Measurements from ENCODE around the gene STX4.

The STX4 gene

GRCh38 chr16:31002250-31002700 is 31.1 kb upstream of the STX4 start:
- peaks cover 20% of the 10 kb centered on the region for H3K27me3 ChIP-seq (ENCODE audit: insufficient read depth, low read length)
- no peak overlapping the region for H3K4me3 ChIP-seq (ENCODE audit: low read length)
- H3K36me3 ChIP-seq (ENCODE audit: insufficient read depth, low read depth, low read length), result no peaks in the 10 kb centered on the region
- no peak overlapping the region for H3K27ac ChIP-seq (ENCODE audit: low read length)
- H3K4me1 ChIP-seq (ENCODE audit: insufficient read depth, low read length), result peaks cover 5% of the 10 kb centered on the region; the same call in 1 of the 2 replicates
- no peaks in the 10 kb centered on the region for H3K9me3 ChIP-seq (ENCODE audit: insufficient read depth, low read depth, low read length)
- H3K9ac ChIP-seq (ENCODE audit: low read depth, low read length), result peak overlapping the region; percentile 27; the same call in 1 of the 2 replicates

- Histone ChIP-seq H3K9me3 (ENCODE audit: insufficient read depth, low read depth, low read length) (no peaks in the 10 kb centered on the region), H3K4me3 (ENCODE audit: low read length) (no peak overlapping the region), H3K4me1 (ENCODE audit: insufficient read depth, low read length) (peaks cover 5% of the 10 kb centered on the region; the same call in 1 of the 2 replicates), H3K36me3 (ENCODE audit: insufficient read depth, low read depth, low read length) (no peaks in the 10 kb centered on the region), H3K27ac (ENCODE audit: low read length) (no peak overlapping the region), H3K9ac (ENCODE audit: low read depth, low read length) (no peak overlapping the region; the same call in 1 of the 2 replicates), H3K27me3 (ENCODE audit: insufficient read depth, low read length) (peaks cover 14% of the 10 kb centered on the region)
Observed at GRCh38 chr16:31002862-31003341, 30.5 kb upstream of the STX4 start.

- Histone ChIP-seq H3K27ac (ENCODE audit: low read length) (no peak overlapping the region), H3K36me3 (ENCODE audit: insufficient read depth, low read depth, low read length) (no peaks in the 10 kb centered on the region), H3K9ac (ENCODE audit: low read depth, low read length) (no peak overlapping the region), H3K4me1 (ENCODE audit: insufficient read depth, low read length) (no peaks in the 10 kb centered on the region; the same call in 1 of the 2 replicates), H3K27me3 (ENCODE audit: insufficient read depth, low read length) (peaks cover 6% of the 10 kb centered on the region; the same call in 1 of the 2 replicates), H3K4me3 (ENCODE audit: low read length) (no peak overlapping the region), H3K9me3 (ENCODE audit: insufficient read depth, low read depth, low read length) (no peaks in the 10 kb centered on the region)
Observed at GRCh38 chr16:31003744-31004143, 29.6 kb upstream of the STX4 start.

- Histone ChIP-seq H3K4me3 (ENCODE audit: low read length) (no peak overlapping the region), H3K9ac (ENCODE audit: low read depth, low read length) (no peak overlapping the region), H3K4me1 (ENCODE audit: insufficient read depth, low read length) (peaks cover 2% of the 10 kb centered on the region; the same call in 1 of the 2 replicates), H3K27ac (ENCODE audit: low read length) (no peak overlapping the region), H3K9me3 (ENCODE audit: insufficient read depth, low read depth, low read length) (no peaks in the 10 kb centered on the region), H3K36me3 (ENCODE audit: insufficient read depth, low read depth, low read length) (no peaks in the 10 kb centered on the region), H3K27me3 (ENCODE audit: insufficient read depth, low read length) (no peaks in the 10 kb centered on the region; the same call in 1 of the 2 replicates)
Observed at GRCh38 chr16:31004658-31005057, 28.7 kb upstream of the STX4 start.

- no peaks in the 10 kb centered on the region for H3K9me3 ChIP-seq (ENCODE audit: insufficient read depth, low read depth, low read length)
- H3K27ac ChIP-seq (ENCODE audit: low read length), result no peak overlapping the region
- H3K36me3 ChIP-seq (ENCODE audit: insufficient read depth, low read depth, low read length), result no peaks in the 10 kb centered on the region
- H3K9ac ChIP-seq (ENCODE audit: low read depth, low read length), result no peak overlapping the region
- no peaks in the 10 kb centered on the region; the same call in 1 of the 2 replicates for H3K27me3 ChIP-seq (ENCODE audit: insufficient read depth, low read length)
- no peak overlapping the region for H3K4me3 ChIP-seq (ENCODE audit: low read length)
- H3K4me1 ChIP-seq (ENCODE audit: insufficient read depth, low read length), result peaks cover 3% of the 10 kb centered on the region; the same call in 1 of the 2 replicates
Observed at GRCh38 chr16:31005350-31006085, 27.8 kb upstream of the STX4 start.

GRCh38 chr16:31006086-31006385 is 27.3 kb upstream of the STX4 start:
- Histone ChIP-seq H3K9ac (ENCODE audit: low read depth, low read length) (no peak overlapping the region), H3K4me3 (ENCODE audit: low read length) (no peak overlapping the region), H3K27ac (ENCODE audit: low read length) (no peak overlapping the region), H3K36me3 (ENCODE audit: insufficient read depth, low read depth, low read length) (no peaks in the 10 kb centered on the region), H3K27me3 (ENCODE audit: insufficient read depth, low read length) (peaks cover 4% of the 10 kb centered on the region), H3K9me3 (ENCODE audit: insufficient read depth, low read depth, low read length) (no peaks in the 10 kb centered on the region), H3K4me1 (ENCODE audit: insufficient read depth, low read length) (peaks cover 3% of the 10 kb centered on the region; the same call in 1 of the 2 replicates)

DNA sequence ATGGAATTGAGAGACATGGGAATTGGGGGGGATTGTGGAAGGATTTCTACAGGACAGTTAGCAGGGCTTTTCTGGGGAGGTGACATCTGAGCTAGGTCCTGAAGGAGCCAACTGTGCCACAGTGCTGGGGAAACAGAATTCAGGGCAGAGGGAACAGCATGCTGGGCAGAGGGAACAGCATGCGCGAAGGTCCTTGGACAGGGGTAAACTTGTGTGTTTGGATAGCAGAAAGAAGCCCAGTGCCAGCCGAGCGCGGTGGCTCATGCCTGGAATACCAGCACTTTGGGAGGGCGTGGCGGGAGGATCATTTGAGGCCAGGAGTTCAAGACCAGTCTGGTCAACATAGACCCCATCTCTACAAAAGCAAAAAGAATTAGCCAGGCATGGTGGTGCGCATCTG is 26.8 kb upstream of the STX4 start:
- no peak overlapping the region for H3K9ac ChIP-seq (ENCODE audit: low read depth, low read length)
- H3K27me3 ChIP-seq (ENCODE audit: insufficient read depth, low read length), result peaks cover 9% of the 10 kb centered on the region
- no peak overlapping the region for H3K27ac ChIP-seq (ENCODE audit: low read length)
- H3K4me3 ChIP-seq (ENCODE audit: low read length), result no peak overlapping the region
- H3K4me1 ChIP-seq (ENCODE audit: insufficient read depth, low read length), result peaks cover 3% of the 10 kb centered on the region; the same call in 1 of the 2 replicates
- no peaks in the 10 kb centered on the region for H3K36me3 ChIP-seq (ENCODE audit: insufficient read depth, low read depth, low read length)
- no peaks in the 10 kb centered on the region for H3K9me3 ChIP-seq (ENCODE audit: insufficient read depth, low read depth, low read length)

- Histone ChIP-seq H3K27me3 (ENCODE audit: insufficient read depth, low read length) (peaks cover 19% of the 10 kb centered on the region), H3K4me1 (ENCODE audit: insufficient read depth, low read length) (peaks cover 3% of the 10 kb centered on the region; the same call in 1 of the 2 replicates), H3K9ac (ENCODE audit: low read depth, low read length) (no peak overlapping the region), H3K9me3 (ENCODE audit: insufficient read depth, low read depth, low read length) (no peaks in the 10 kb centered on the region), H3K27ac (ENCODE audit: low read length) (no peak overlapping the region), H3K36me3 (ENCODE audit: insufficient read depth, low read depth, low read length) (no peaks in the 10 kb centered on the region), H3K4me3 (ENCODE audit: low read length) (no peak overlapping the region)
Observed at GRCh38 chr16:31007684-31008083, 25.7 kb upstream of the STX4 start.

DNA sequence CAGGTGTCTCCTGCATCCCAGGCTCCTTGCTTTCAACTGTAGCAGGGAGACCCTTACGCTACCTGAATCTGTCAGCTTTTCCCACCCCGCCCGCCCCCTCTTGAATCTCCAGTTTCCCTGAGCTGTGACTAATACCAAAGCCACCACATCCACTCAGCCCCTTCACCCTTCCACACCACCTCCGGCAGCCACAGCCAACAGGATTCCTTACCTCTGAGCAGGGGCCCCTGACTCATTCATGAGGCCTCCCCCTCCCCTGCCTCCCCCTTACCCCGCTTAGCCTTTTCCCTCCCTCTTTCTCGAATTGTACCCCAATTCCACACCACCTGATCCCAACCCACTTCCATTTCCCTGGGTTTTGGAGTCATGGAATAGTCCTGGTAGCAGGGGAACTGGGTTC is 25.2 kb upstream of the STX4 start:
- Histone ChIP-seq H3K9ac (ENCODE audit: low read depth, low read length) (no peak overlapping the region), H3K4me3 (ENCODE audit: low read length) (no peak overlapping the region), H3K4me1 (ENCODE audit: insufficient read depth, low read length) (peaks cover 3% of the 10 kb centered on the region; the same call in 1 of the 2 replicates)

GRCh38 chr16:31008551-31008950 is 24.8 kb upstream of the STX4 start:
- Histone ChIP-seq H3K36me3 (ENCODE audit: insufficient read depth, low read depth, low read length) (no peaks in the 10 kb centered on the region), H3K9ac (ENCODE audit: low read depth, low read length) (no peak overlapping the region), H3K4me3 (ENCODE audit: low read length) (no peak overlapping the region), H3K27ac (ENCODE audit: low read length) (no peak overlapping the region), H3K4me1 (ENCODE audit: insufficient read depth, low read length) (peaks cover 3% of the 10 kb centered on the region; the same call in 1 of the 2 replicates), H3K27me3 (ENCODE audit: insufficient read depth, low read length) (peaks cover 20% of the 10 kb centered on the region), H3K9me3 (ENCODE audit: insufficient read depth, low read depth, low read length) (no peaks in the 10 kb centered on the region)

More for the DNA sequence above, 25.2 kb upstream of the STX4 start:
- no peaks in the 10 kb centered on the region for H3K36me3 ChIP-seq (ENCODE audit: insufficient read depth, low read depth, low read length)
- no peaks in the 10 kb centered on the region for H3K9me3 ChIP-seq (ENCODE audit: insufficient read depth, low read depth, low read length)
- H3K27me3 ChIP-seq (ENCODE audit: insufficient read depth, low read length), result peaks cover 19% of the 10 kb centered on the region
- no peak overlapping the region for H3K27ac ChIP-seq (ENCODE audit: low read length)

DNA sequence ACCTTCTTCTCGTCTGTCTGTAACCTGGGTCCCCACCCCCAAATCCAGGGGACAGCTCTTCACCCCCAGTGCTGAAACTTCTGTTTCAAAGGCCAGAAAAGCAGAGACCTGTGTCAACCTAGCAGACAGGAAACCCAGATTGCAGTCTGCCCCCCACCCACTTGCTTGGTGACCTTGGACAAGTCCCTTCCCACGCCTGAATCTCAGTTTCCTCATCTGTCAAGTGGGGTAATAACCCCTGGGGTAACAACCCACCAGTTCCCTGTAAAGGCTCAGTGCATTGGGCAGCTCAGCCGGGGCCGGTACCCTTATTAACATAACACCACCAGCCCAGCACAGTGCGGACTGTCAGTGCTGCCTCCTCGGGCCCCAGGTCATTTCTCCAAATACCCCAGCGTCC is 24.2 kb upstream of the STX4 start:
- Histone ChIP-seq H3K27me3 (ENCODE audit: insufficient read depth, low read length) (peaks cover 22% of the 10 kb centered on the region), H3K9me3 (ENCODE audit: insufficient read depth, low read depth, low read length) (no peaks in the 10 kb centered on the region), H3K4me3 (ENCODE audit: low read length) (peak overlapping the region; percentile 65; the same call in 1 of the 2 replicates), H3K4me1 (ENCODE audit: insufficient read depth, low read length) (peaks cover 3% of the 10 kb centered on the region; the same call in 1 of the 2 replicates), H3K9ac (ENCODE audit: low read depth, low read length) (no peak overlapping the region), H3K27ac (ENCODE audit: low read length) (no peak overlapping the region), H3K36me3 (ENCODE audit: insufficient read depth, low read depth, low read length) (no peaks in the 10 kb centered on the region)

Measured in iPS-20b (cell line).